Ovary (tissue), 9 donors: ENCODE results near the gene MSMP. TPM values are rescaled to one million over a fixed set of nuclear protein-coding genes. Genes with fewer than 3 reads are reported as not detected.

Experiments used
- DNase-seq, 5 donors: peaks; one replicate each; pipeline ENCODE4 v3.0.0-alpha.2; 2019 to 2020
- H3K27ac ChIP-seq, 2 donors: fragments of 200-600 bp; one replicate each; pipeline versions ENCODE4 v1.5.1 to v1.8.0; 2019 to 2022
- H3K27me3 ChIP-seq: fragments of 200-600 bp; one replicate; pipeline ENCODE4 v1.8.0; 2022
- H3K36me3 ChIP-seq: fragments of 200-600 bp; sonication (generic); one replicate; pipeline ENCODE4 v1.5.1; 2019
- H3K4me1 ChIP-seq: one replicate; pipeline ENCODE4 v1.8.1; 2013; ENCODE audit warnings: mild to moderate bottlenecking, moderate library complexity; ENCODE audit not compliant: insufficient read depth
- H3K4me3 ChIP-seq: fragments of 200-600 bp; sonication (generic); one replicate; pipeline ENCODE4 v1.5.1; 2017
- H3K9me3 ChIP-seq, 2 donors: fragments of 200-600 bp in 1 of 2; sonication (generic) in 1 of 2; one replicate each; pipeline versions ENCODE4 v1.5.1 to v1.8.1; 2013 to 2019; ENCODE audit warnings: mild to moderate bottlenecking in 1 of 2, moderate library complexity in 1 of 2
- EP300 ChIP-seq: sonication (generic); formaldehyde crosslinking; IDR thresholded peaks from one replicate; pipeline ENCODE4 v1.6.1; 2017; ENCODE audit warnings: antibody characterized with exemption
- POLR2A ChIP-seq: fragments of 450-650 bp; IDR thresholded peaks from one replicate; pipeline ENCODE4 v1.6.1; 2017; ENCODE audit warnings: antibody characterized with exemption, mild to moderate bottlenecking, moderate library complexity
- WGBS, 3 donors: extraction: QIAGEN DNeasy Blood & Tissue Kit in 1 of 3; methylation state at CpG; one replicate each; pipeline versions ENCODE4 v1.1.5 to v1.1.7; 2013 to 2017; 5-methylcytosine and 5-hydroxymethylcytosine counted together
- intact Hi-C, 4 donors: fragments of 100-400 bp; cut with DNase I; formaldehyde crosslinking; loops; one replicate each; pipeline versions ENCODE4 v1.11.0 to v1.15.1; 2022 to 2023
- polyA plus RNA-seq, 2 donors: library from polyadenylated mRNA; stranded (reverse); fragments of 200-250 nt in 1 of 2; fragments of 350-450 nt in 1 of 2; fragmentation: Illumina TruSeq in 1 of 2; extraction: RNeasy Lipid Tissue Mini Kit (QIAGEN cat#74804) in 1 of 2; gene quantifications; one replicate each; pipeline ENCODE4 v1.2.3, GENCODE V29; 2013 to 2014
- total RNA-seq, 7 donors: library from RNA; depleted of rRNA in 2 of 7; stranded (reverse); fragments of >200 nt in 2 of 7; fragmentation: NEBNext Ultra II Directional in 3 of 7; extraction: Animal tissue kit (Norgen Biotek cat#: 25700) in 3 of 7; gene quantifications; one replicate each; pipeline versions ENCODE4 v1.1.0 to v1.2.4, GENCODE V29; 2016 to 2023
- TF ChIP-seq, protein P1 (sequence below), 3 donors: fragments of 450-650 bp in 2 of 3; fragments of 200-600 bp in 1 of 3; IDR thresholded peaks; one replicate each; pipeline versions ENCODE4 v1.5.1 to v1.8.0; 2016 to 2022; ENCODE audit warnings: antibody characterized with exemption in 3 of 3, mild to moderate bottlenecking in 1 of 3
- donor health status: DM: no; HTN: no; CAD: no; lungs with moderate emphysema.
- donor health status: DM: no; HTN: no; CAD: no.
- donor health status: Bipolar disorder and iron deficiency.
- donor health status: DM: yes; HTN: yes; CAD: no.
- donor health status: DM: no; HTN: no; CAD: no.
- donor health status: DM: yes; HTN: yes; CAD: no.

MSMP gene
- total and polyA plus RNA-seq, 9 donors: 0.40 to 4.4 (median 0.41) TPM; not detected in 6

GRCh38 chr9:35792024-35792813, 38.1 kb upstream of the MSMP start:
- DNase-seq: peak in 4 of 5 donors; percentile 27 to 55 (median 46)
- H3K27me3 ChIP-seq: no peaks in the 10 kb centered on the region
- peaks cover 7% of the 10 kb centered on the region for H3K4me1 ChIP-seq
- peak overlapping the region in 1 of 2 donors; percentile 67 for H3K27ac ChIP-seq
- intact Hi-C loops: loop anchor here (1.0 to 10.0 kb wide), 5 partner anchors 90 to 155 kb away; no protein-coding TSS in a partner anchor
- H3K36me3 ChIP-seq: no peaks in the 10 kb centered on the region
- TF ChIP-seq, protein P1, sequence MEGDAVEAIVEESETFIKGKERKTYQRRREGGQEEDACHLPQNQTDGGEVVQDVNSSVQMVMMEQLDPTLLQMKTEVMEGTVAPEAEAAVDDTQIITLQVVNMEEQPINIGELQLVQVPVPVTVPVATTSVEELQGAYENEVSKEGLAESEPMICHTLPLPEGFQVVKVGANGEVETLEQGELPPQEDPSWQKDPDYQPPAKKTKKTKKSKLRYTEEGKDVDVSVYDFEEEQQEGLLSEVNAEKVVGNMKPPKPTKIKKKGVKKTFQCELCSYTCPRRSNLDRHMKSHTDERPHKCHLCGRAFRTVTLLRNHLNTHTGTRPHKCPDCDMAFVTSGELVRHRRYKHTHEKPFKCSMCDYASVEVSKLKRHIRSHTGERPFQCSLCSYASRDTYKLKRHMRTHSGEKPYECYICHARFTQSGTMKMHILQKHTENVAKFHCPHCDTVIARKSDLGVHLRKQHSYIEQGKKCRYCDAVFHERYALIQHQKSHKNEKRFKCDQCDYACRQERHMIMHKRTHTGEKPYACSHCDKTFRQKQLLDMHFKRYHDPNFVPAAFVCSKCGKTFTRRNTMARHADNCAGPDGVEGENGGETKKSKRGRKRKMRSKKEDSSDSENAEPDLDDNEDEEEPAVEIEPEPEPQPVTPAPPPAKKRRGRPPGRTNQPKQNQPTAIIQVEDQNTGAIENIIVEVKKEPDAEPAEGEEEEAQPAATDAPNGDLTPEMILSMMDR (IDR thresholded peaks at IDR 0.05): no peak
- TF ChIP-seq EP300: no peak
- no peak for TF ChIP-seq POLR2A
- no peaks in the 10 kb centered on the region for H3K9me3 ChIP-seq
- 63 to 67% (median 66%) methylated on average over 34 of the region's 34 CpGs for WGBS, 3 donors
- peak overlapping the region; percentile 33 for H3K4me3 ChIP-seq

- H3K36me3 ChIP-seq: no peaks in the 10 kb centered on the region
- peak within 1 kb of the TSS; percentile 33 for H3K4me3 ChIP-seq
- H3K9me3 ChIP-seq: no peaks in the 10 kb centered on the region
- no peaks in the 10 kb centered on the region for H3K27me3 ChIP-seq
- peak within 1 kb of the TSS; percentile 41 to 67 for H3K27ac ChIP-seq
- TF ChIP-seq, protein P1 (IDR thresholded peaks at IDR 0.05): peak in 1 of 3 donors; percentile 9
- TF ChIP-seq POLR2A: no peak
- no peak for TF ChIP-seq EP300
- peak; percentile 58 to 81 (median 69) for DNase-seq
- peaks cover 7% of the 10 kb centered on the region for H3K4me1 ChIP-seq
- 2 to 3% (median 3%) methylated on average over 20 to 64 of the region's 64 CpGs for WGBS, 3 donors
- intact Hi-C loops: loop anchor here in 3 of 4 donors (5.0 to 10.0 kb wide), 4 partner anchors 91 to 156 kb away; no protein-coding TSS in a partner anchor
Observed at GRCh38 chr9:35791297-35791921, 37.3 kb upstream of the MSMP start, which contains the start of gene NPR2. Gene NPR2, plus strand, starts transcription at chr9:35791591. Its CDS starts 818 bp downstream, at chr9:35792409.

GRCh38 chr9:35790385-35791296, 36.6 kb upstream of the MSMP start:
- no peaks in the 10 kb centered on the region for H3K36me3 ChIP-seq
- TF ChIP-seq POLR2A (no peak), EP300 (no peak)
- TF ChIP-seq, protein P1 (IDR thresholded peaks at IDR 0.05): peak; percentile 68 to 80 (median 76)
- no peaks in the 10 kb centered on the region for H3K9me3 ChIP-seq
- peak overlapping the region; percentile 33 for H3K4me3 ChIP-seq
- WGBS, 3 donors: 20 to 24% (median 20%) methylated on average over 37 of the region's 37 CpGs
- peak overlapping the region in 1 of 2 donors; percentile 40 for H3K27ac ChIP-seq
- H3K27me3 ChIP-seq: no peaks in the 10 kb centered on the region
- intact Hi-C loops: loop anchor here in 3 of 4 donors (5.0 to 10.0 kb wide), 4 partner anchors 92 to 157 kb away; no protein-coding TSS in a partner anchor
- peak; percentile 74 to 84 (median 77) for DNase-seq
- peaks cover 7% of the 10 kb centered on the region for H3K4me1 ChIP-seq

DNA sequence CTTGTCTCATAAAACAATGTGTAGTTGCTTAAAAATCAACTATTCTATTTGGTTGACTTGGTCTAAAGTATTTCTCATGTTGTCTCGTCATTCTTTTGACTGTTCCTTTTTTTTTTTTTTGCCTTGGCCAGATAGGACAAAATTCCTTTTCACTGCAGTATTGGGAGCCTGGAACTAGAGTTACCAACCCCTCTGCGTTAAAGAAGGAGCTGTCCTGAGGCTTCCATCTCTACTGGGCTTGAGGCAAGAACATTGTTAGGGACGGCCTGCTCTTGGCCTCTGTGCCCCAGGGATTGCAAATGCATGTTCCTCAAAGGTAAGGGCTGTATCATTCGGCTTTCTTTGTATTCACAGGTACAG, 35.9 kb upstream of the MSMP start:
- no peak overlapping the region for H3K27ac ChIP-seq
- 21 to 27% (median 27%) methylated on average over 4 of the region's 4 CpGs for WGBS, 3 donors
- TF ChIP-seq, protein P1 (IDR thresholded peaks at IDR 0.05): no peak
- TF ChIP-seq POLR2A (no peak), EP300 (no peak)
- intact Hi-C loops: loop anchor here in 3 of 4 donors (5.0 to 10.0 kb wide), 4 partner anchors 92 to 157 kb away; no protein-coding TSS in a partner anchor
- no peak overlapping the region for H3K4me3 ChIP-seq
- H3K36me3 ChIP-seq: no peaks in the 10 kb centered on the region
- H3K27me3 ChIP-seq: no peaks in the 10 kb centered on the region
- H3K4me1 ChIP-seq: peaks cover 7% of the 10 kb centered on the region
- DNase-seq: no peak
- H3K9me3 ChIP-seq: no peaks in the 10 kb centered on the region
